Activated gamma-delta T cell treated with Interleukin-2 at 50 U/mL for 16 hours (primary cell): ENCODE results near the gene CAMK1D.
"Not testable (repeated sequence)": the region's sequence is repeated elsewhere in the genome, so short reads cannot be mapped to it uniquely, and the experiment has no call there.

Experiments
- DNase-seq: peaks from one replicate; pipeline ENCODE4 v3.0.0-alpha.2; 2020

CAMK1D gene

DNA sequence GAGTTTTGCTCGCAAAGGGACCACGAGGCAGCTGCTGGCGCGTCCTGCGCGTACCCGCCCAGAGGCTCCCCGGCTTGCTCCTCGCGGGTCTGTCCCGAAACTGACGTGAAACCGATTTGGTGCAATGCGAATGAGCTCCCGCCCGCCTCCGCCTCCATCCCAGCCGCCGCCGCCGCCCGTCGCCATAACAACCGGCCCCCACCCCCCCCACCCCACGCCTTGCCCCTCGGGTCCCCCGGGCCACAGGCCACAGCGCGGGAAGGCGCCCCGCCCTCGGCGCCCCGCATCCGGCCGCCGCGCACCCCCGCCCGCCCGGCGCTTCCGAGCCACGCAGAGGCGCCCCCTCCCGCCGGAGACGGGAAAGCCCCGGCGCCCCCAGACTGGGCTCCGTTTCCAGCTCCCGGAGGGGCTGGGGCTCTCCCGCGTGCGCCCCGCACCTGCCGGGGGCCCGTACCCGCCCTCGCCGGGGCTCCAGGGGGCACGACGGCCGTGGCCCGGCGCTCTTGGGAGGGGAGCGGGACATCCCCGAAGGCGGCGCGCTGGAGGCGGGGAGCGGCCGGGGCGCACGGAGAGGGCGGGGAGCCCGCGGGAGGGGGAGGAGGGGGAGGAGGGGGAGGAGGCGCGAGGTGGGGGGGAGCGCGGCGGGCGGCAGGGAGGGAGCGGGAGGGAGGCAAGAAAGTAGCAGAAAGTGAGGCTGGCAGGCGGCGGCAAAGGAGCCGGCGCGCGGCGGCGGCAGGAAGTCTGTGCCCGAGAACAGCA lies at the start of gene CAMK1D:
TSS of gene CAMK1D (plus strand) at position 678 of the 759 bp plus-strand sequence.
- peak; percentile 89 for DNase-seq

DNA sequence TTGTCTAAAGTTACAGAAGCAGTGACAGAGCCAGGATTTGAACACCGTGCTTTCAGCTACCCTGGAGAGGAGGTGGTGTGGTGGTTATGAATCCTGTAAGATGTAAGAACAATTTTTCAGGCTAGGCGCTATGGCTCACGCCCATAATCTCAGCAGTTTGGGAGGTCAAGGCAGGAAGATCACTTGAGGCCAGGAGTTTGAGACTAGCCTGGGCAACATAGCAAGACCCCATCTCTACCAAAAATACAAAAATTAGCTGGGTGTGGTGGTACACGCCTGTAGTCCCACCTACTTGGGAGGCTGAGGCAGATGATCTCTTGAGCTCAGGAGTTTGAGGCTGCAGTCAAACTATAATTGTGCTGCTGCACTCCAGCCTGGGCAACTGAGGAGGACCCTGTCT lies 48.3 kb upstream of the CAMK1D start:
- DNase-seq = not testable (repeated sequence)

DNA sequence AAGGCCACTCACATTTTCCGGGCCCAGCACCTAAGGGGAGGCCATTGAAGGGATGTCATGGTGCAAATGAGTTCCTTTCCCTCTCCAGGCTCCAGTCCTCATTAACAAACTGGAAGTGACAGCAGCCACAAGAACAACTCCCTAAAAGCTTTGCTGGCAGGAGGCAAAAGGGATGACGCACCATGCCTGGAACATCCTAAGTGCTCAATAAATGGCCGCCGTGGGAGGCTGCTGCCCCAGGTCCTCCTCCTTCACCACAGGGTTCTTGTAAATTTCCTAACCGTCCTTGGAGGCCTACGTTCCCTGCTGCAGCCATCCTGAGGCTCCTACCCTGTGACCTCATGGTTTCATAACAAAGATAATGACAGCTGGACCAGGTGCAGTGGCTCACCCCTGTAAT lies 41.3 kb upstream of the CAMK1D start:
- no peak for DNase-seq

DNA sequence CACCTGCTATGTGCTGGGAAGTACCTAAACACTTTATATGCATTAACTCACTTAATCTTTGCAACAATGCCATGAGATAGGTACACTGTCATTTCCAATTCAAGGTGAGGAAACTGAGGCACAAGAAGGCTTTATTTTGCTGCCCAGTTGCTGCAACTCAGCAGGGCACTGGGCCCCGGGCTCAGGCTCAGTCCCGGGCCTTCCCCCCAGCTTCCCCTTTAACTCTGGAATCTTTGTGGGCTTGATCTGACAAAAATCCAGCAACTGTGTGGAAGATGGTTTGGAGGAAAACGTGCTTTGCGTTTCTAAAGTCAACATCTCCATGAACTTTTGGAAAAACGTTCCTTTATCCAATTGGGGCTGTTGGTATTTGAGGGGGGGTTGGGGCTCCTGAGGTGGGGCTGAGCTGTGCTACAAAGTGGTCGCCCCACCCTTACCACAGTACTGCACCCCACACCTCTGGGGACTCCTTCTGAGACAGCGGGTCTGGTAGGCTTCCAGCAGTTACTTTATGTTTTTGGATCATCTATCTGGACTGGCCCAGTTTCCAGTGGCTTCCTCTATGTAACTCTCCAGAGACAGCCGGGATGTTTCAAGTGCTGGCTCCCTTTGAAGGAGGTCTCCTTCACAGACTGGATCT lies 40.5 kb upstream of the CAMK1D start:
- no peak for DNase-seq

DNA sequence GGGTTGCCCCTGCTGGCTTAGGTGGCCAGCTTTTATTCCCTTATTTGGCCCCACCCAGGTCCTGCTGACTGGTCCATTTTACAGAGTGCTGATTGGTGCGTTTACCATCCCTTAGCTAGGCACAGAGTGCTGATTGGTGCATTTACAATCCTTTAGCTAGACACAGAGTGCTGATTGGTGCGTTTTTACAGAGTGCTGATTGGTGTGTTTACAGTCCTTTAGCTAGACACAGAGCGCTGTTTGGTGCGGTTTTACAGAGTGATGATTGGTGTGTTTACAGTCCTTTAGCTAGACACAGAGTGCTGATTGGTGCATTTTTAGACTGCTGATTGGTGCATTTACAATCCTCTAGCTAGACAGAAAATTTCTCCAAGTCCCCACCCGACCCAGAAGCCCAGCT lies 39.6 kb upstream of the CAMK1D start:
- not testable (repeated sequence) for DNase-seq

DNA sequence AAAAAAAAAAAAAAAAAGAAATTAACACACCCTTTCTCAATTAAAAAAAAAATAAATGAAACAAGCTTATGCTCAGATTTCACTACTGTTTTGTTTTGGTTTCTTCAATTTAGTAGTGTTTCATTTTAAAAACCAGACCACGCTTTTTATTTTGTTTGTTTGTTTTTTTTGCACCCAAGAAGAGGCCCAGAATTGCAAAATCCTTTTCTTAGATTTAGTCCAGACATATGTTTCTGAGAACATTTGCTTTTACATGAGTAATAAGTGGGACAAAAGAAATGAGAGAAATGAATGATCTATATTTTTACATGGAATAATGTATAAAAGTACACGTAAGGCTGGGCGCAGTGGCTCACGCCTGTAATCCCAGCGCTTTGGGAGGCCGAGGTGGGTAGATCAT lies 34.5 kb upstream of the CAMK1D start:
- no peak for DNase-seq

DNA sequence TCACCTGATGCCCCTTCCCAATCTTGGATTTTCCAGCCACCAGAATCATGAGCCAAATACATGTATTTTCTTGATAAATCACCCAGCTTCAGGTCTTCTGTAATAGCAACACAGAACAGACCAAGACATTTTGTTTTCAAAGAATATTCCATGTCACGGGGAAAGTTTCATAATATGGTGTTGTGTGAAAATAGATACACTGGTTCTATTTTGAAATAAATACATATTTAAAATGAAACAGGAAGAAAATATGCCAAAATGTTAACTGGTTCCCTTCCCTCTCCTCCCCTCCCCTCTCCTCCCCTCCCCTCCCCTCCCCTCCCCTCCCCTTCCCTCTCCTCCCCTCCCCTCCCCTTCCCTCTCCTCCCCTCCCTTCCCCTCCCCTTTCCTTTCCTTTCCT lies 30.3 kb upstream of the CAMK1D start:
- DNase-seq = no peak

DNA sequence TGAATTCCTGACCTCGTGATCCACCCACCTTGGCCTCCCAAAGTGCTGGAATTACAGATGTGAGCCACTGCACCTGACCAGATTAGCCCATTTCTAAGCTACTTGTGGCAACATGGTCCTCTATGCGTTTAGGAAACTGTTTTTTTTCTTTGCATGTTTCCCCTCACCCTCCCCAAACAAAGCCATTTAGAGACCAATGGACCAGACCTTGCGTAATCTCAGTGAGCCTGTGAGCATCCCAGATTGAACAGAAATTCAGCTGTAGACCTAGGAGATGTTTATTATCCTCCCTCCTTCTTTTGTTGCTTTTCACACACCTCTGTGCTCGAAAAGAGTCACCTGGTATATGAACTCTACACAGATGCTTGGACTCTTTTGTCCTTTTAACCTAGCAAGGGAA lies 28.5 kb upstream of the CAMK1D start:
- no peak for DNase-seq

DNA sequence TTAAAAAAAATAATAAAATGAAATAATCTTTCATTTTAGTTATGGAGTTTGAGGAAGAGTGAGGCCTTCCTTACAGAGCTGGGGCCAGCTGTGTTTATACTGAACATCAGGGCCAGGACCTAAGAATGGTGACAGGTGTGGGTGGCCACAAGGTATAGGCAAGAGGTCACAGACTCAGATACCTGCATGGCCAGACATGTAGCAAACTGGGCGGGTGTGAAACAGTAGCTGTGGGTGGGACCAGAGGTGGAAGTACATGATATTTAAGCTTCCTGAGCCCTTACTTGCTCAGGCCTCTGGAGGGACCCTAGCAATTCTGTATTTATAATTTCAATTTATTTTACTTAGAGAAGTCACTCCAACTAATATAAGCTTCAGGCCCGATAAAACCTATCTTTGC lies 27.7 kb upstream of the CAMK1D start:
- DNase-seq = no peak

DNA sequence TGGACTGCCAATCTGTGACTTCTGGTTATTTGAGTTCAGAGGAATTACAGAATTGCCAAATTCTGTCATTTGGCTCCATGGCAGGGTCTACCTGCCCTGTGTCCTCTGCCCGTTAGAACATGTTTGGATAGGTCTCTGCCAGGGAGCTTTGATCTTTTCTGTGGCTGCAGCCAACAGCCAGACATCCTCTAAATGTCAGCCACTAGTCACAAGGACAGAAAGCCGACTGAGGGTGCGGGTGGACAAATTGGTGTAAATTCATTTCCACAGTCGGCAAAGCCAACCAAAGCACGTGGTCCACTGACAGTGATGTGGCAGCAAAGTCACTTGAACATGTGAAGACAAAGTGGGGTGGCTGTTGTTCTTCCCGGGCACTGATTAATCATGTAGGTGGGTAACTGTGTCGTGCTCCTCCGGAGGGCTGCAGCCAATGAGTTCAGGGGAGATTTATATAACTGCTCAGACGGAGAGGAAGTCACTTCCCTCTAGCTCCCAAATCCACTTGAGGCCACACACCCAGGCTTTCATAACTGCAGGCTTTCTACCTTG lies 26.7 kb upstream of the CAMK1D start:
- DNase-seq = no peak

DNA sequence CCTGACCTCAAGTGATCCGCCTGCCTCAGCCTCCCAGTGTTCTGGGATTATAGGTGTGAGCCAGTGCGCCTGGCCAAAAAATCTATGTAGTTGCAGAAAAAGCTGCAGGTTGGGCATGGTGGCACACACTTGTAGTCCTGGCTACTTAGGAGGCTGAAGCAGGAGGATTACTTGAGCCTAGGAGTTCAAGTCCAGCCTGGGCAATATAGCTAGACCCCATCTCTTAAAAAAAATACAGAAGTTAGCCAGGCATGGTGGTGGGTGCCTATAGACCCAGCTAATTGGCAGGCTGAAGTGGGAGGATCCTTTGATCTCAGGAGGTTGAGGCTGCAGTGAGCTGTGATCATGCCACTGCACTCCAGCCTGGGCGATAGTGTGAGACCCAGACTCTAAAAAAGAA lies 24.8 kb upstream of the CAMK1D start:
- DNase-seq = no peak

DNA sequence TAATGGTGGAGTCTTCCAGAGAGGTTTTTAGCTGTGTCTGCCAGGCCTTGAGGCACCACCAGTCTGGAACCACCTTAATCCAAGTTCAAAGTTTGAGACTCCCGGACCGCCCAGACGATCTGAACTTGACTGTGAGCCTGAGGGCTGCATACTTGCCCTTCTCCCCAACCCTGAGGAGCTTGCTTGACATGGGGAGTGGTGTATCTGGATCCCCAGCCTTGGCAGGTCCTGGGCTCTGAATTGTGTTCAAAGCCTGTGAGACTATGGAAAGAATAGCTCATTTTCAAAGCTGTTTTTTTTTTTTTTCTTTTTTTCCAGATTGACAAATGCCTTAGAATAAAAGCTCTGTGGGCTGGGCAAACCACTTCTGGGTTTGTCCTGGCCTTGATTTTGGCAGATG lies 22.3 kb upstream of the CAMK1D start:
- DNase-seq = no peak

DNA sequence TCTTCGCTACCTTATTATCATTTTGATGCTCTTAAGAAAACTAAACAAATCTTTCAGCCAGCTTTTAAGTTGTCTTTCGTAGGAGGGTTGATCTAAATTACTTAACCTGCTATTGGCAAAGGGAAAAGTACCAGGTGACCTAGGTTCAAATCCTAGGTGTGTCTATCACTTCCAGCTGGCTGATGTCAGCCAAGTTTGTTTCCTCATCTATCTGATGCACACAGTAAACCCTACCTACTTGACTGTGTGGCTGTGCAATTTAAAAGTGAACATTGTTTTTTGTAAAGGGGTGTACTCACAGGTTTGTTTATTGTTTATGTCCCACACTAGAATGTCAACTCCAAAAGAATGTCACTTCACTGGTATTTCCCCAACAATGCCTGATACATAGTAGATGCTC lies 21.9 kb upstream of the CAMK1D start:
- no peak for DNase-seq

DNA sequence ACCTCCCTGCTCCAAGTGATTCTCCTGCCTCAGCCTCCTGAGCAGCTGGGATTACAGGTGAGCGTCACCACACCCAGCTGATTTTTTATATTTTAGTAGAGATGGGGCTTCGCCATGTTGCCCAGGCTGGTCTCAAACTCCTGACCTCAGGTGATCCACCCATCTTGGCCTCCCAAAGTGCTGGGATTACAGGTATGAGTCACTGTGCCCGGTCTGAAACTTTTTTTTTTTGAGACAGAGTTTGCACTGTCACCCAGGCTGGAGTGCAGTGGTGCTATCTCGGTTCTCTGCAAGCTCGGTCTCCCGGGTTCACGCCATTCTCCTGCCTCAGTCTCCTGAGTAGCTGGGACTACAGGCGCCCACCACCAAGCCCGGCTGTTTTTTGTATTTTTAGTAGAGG lies 21.0 kb upstream of the CAMK1D start:
- DNase-seq = not testable (repeated sequence)

DNA sequence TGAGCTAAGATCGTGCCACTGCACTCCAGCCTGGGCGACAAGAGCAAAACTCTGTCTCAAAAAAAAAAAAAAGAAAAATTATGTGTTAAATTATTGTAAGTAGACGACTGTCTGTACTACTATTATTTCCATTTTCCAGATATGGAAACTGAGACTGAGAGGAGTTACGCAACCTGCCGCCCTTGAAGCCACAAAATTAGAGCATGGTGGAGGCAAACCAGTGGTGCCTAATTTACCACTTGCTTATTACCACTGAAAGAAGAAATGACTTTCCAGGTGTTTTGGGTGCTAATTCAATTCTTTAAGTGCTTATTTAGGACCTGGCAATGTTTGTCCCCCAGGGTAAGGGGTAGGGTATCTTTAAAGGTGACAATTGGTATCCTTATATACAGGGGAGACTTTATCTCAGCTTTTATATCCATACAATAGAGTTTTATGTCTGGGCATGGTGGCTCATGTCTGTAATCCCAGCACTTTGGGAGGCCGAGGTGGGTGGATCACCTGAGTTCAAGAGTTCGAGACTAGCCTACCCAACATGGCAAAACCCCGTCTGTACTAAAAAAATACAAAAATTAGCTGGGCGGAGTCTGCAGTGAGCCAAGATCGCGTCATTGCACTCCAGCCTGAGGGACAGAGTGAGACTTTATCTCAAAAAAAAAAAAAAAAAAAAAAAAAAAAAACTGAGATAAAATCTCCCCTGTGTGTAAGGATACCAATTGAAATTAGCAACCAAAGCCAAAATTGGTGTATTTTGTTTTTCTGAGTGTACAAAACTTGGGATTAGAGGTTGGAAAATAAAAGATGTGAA lies 16.6 kb upstream of the CAMK1D start:
- no peak for DNase-seq

DNA sequence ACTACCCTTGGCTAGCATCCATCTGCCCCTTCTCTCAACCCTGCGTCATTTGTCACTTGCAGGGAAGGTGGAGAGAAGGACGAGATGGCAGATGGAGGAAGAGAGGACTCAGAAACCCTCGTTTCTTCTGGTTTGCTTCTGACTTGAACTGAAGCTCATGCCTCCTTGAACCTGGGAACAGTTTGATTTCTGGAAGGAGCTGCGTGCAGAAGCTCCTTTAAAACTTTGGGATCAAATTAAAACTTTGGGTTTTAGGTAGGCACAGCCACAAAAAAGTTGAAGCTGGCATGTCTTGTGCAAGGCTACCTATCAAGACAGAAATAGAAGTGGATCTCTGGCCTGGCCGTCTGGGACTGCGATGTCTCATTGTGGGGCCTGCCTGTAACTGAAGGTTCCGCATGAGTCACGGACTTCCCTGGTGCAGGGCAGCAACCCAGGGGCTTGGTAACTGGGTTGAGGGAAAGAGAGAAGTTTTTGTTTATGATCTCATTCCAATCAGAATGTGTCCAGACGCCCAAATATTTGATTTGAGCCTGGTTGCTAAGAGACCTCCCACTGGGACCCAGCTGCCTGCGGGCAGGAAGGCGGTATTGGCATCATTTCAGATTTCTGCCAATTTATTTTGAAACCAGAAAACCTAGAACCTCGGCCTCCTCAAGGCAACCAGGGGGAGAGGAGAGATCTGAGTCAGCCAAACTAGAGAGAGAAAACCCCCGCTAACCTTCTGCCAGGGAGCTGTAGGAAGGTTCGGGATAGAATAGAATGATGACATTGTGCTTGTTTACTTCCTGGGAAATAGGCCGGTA lies 15.8 kb upstream of the CAMK1D start:
- no peak for DNase-seq

DNA sequence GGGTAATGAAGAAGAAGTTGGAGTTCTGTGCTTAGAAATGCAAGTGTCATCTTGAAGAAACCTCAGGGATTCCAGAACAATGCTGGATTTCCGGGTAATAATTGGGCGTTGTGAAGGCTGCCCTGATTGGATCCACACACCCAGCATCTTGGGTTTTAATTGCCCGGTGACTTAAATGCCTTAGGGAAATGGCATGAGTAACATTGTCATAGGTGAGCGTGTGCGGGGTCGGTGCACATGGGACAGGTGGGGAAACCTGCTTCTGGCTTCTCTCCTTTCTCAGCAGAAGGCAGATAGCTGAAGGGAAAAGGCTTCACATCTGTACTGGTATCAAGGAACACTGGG lies 15.2 kb upstream of the CAMK1D start:
- DNase-seq = no peak

DNA sequence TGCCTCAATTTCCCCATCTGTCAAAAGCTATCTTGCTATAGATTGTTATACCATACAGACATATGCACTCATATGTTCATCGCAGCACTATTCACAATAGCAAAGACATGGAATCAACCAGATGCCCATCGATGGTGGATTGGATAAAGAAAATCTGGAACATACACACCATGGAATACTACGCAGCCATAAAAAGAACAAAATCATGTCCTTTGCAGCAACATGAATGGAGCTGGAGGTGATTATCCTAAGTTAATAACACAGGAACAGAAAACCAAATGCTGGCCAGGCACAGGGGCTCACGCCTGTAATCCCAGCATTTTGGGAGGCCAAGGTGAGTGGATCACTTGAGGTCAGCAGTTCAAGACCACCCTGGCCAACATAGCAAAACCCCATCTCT lies 14.2 kb upstream of the CAMK1D start:
- DNase-seq = not testable (repeated sequence)

DNA sequence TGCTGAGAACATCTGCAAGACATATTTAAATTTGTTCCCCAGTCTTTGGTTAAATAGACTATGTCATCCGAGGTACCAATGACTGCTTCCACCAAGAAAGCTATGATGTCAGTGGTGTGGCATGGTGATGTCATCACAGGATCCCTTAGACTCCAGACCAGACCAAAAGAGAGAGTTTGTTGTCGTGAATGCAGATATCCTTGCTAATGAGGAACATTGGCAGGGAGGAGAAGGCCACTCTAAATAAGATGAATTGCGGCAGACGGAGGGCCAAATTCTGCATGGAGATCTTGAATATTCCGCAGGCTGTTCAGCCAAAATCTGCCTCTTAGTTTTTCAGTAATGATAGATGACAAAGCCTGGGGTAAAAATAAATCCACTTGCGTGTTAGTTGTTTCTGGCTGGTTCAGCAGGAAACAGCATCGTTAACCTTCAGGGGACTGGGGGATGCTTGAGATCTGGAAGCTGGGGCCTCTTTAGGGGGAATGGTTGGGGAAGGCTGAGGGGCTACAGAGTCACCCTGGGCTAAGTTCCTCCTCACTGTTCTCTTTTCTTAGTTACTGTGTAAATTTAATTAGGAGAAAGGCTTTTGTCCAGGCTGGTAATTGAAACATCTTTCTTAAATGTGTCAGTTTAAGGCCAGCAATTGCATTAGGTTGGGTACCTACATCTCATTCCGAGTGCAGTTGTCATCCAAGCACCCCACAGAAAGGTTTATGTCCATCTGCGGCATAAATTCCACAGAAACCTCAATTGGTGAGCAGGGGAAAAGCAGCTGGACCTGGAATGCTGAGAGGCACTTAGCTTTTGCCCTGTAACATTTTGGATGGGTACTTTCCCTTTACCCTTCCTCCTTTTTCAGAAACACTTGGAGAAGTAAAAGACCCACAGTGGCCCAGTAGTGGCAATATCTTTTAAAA lies 11.6 kb upstream of the CAMK1D start:
- no peak for DNase-seq

DNA sequence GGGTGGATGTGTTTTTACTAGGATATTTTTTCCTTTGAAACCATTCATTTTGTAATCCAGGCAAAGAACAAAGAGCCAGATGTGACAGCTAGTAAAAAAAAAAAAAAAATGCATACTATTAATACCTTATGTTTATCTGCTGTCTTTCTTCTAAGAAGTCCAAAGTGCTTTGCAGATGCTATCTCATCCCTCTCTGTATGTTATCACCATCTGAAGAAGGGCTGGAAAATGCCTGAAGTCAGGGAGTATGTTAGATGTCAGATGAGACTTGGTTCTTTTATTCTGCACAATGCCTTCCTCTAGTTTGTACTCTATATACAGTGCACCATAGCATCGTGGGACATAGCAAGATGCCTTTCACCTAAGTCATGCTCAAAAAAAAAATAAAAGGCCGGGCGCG lies 10.4 kb upstream of the CAMK1D start:
- DNase-seq = no peak

DNA sequence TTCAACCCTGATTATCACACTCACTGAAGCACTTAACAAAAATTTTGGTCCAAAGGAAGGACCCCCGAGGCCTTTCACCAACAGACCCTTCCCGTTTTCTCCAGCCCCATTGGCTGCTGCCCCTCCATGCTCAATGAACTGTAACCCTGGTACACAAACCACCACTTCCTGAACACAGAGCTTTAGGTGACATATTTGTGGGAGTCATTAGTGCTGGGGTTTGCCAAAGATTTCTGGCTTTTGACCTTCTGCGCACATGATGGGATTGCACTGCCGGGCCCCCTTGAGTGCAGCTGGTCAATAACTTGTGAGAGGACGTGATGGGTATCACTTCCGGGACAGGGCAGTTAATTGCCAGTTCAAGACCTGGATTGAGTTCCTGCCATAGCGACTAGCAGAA lies 9.0 kb upstream of the CAMK1D start:
- no peak for DNase-seq

DNA sequence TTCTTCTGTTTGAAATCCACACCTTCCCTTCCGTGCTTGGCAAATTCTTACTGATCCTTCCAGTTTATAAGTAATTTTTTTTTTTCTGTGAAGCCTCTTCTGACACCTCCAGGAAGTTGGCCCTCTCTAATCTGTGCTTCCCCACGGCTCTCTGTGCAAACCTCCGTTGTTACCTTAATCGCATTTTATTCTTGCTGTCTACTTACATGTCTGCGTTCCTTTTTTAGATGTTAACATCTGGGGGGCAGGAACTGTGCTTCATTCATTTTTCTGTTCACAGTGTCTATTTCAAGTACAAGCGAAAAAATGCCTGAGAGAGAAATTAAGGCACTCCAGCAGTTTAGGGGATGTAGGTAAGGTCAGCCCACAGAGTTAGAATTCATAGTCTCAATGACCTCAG lies 8.4 kb upstream of the CAMK1D start:
- no peak for DNase-seq
